H1 (cell line): ENCODE measurements around the gene SEPTIN2. TPM values are rescaled to one million over a fixed set of nuclear protein-coding genes. Genes with fewer than 3 reads are reported as not detected.

Experiments
- CBX8 ChIP-seq: fragments of 300-800, 300-1000 bp; sonication (generic); IDR thresholded peaks from 2 replicates; pipeline ENCODE4 v1.7.1; 2016; ENCODE audit warnings: low read depth, low read length, borderline replicate concordance
- CTBP2 ChIP-seq: IDR thresholded peaks from 2 replicates; pipeline ENCODE4 v1.7.0; 2011; ENCODE audit warnings: borderline replicate concordance, mild to moderate bottlenecking, moderate library complexity, mixed read lengths, low read length; ENCODE audit not compliant: insufficient read depth, insufficient read length
- FOSL1 ChIP-seq: IDR thresholded peaks from 2 replicates; pipeline ENCODE4 v1.6.1; 2011; ENCODE audit warnings: mild to moderate bottlenecking, low read depth, low read length, moderate library complexity; ENCODE audit not compliant: insufficient read depth
- GABPA ChIP-seq: IDR thresholded peaks from 2 replicates; pipeline ENCODE4 v1.6.1; 2011; ENCODE audit warnings: mild to moderate bottlenecking, low read length, moderate library complexity, borderline replicate concordance; ENCODE audit not compliant: insufficient read depth
- HDAC2 ChIP-seq, 2 experiments: fragments of 300-600 bp in 1 of 2; sonication (generic) in 1 of 2; IDR thresholded peaks; 2 replicates each; pipeline ENCODE4 v1.6.1; 2011 to 2012; ENCODE audit warnings: low read depth in 2 of 2, low read length in 2 of 2, mild to moderate bottlenecking in 2 of 2, moderate library complexity in 2 of 2, borderline replicate concordance in 1 of 2, inconsistent platforms in 1 of 2
- JUND ChIP-seq: IDR thresholded peaks from 2 replicates; pipeline ENCODE4 v1.6.1; 2011; ENCODE audit warnings: mild to moderate bottlenecking, improper control_type of control experiment, low read length
- KDM4A ChIP-seq: IDR thresholded peaks from one replicate; pipeline ENCODE4 v1.7.1; 2012; ENCODE audit warnings: low read depth, mild to moderate bottlenecking, moderate library complexity, low read length, inconsistent platforms; ENCODE audit not compliant: severe bottlenecking
- KDM5A ChIP-seq: fragments of 200-600 bp; IDR thresholded peaks from 2 replicates; pipeline ENCODE4 v1.7.1; 2012; ENCODE audit warnings: mild to moderate bottlenecking, low read length, inconsistent platforms, mixed read lengths
- NANOG ChIP-seq: IDR thresholded peaks from 2 replicates; pipeline ENCODE4 v1.6.1; 2011; ENCODE audit warnings: low read length, low read depth, mild to moderate bottlenecking, inconsistent platforms; ENCODE audit not compliant: insufficient read depth, poor library complexity, severe bottlenecking
- PHF8 ChIP-seq: fragments of 200-600 bp; sonication (generic); conservative IDR thresholded peaks from 2 replicates; pipeline ENCODE4 v1.7.1; 2012; ENCODE audit warnings: low read depth, mild to moderate bottlenecking, inconsistent platforms, low read length, moderate library complexity
- POLR2A ChIP-seq, 2 experiments: IDR thresholded peaks; 1 replicate in 1 of 2; 2 replicates in 1 of 2; pipeline ENCODE4 v1.6.1; 2011; ENCODE audit warnings: low read depth in 2 of 2, low read length in 2 of 2, mild to moderate bottlenecking in 2 of 2; ENCODE audit errors: control extremely low read depth in 1 of 2
- POLR2AphosphoS5 ChIP-seq: IDR thresholded peaks from 2 replicates; pipeline ENCODE4 v1.6.1; 2011; ENCODE audit warnings: low read depth, low read length
- RBBP5 ChIP-seq: IDR thresholded peaks from 2 replicates; pipeline ENCODE4 v1.7.1; 2012; ENCODE audit warnings: low read depth, mild to moderate bottlenecking, inconsistent platforms, low read length, moderate library complexity, borderline replicate concordance
- RNF2 ChIP-seq: fragments of 200-900, 300-1000 bp; sonication (generic); IDR thresholded peaks from 2 replicates; pipeline ENCODE4 v1.7.1; 2016; ENCODE audit warnings: borderline replicate concordance, low read depth, mild to moderate bottlenecking, antibody characterized with exemption, low read length; ENCODE audit not compliant: poor library complexity, severe bottlenecking; ENCODE audit errors: missing control alignments
- RXRA ChIP-seq: IDR thresholded peaks from 2 replicates; pipeline ENCODE4 v1.6.1; 2011; ENCODE audit warnings: low read depth, mild to moderate bottlenecking, low read length, moderate library complexity; ENCODE audit not compliant: insufficient read depth
- SIN3A ChIP-seq, 2 experiments: IDR thresholded peaks in 1 of 2; conservative IDR thresholded peaks in 1 of 2; 2 replicates each; pipeline ENCODE4 v1.6.1; 2011 to 2012; ENCODE audit warnings: low read length in 2 of 2, improper control_type of control experiment in 1 of 2, low read depth in 1 of 2, mild to moderate bottlenecking in 1 of 2
- SP1 ChIP-seq: IDR thresholded peaks from 2 replicates; pipeline ENCODE4 v1.6.1; 2011; ENCODE audit warnings: low read depth, low read length
- TEAD4 ChIP-seq: IDR thresholded peaks from 2 replicates; pipeline ENCODE4 v1.6.1; 2012; ENCODE audit warnings: low read depth, low read length, inconsistent platforms, mixed read lengths
- YY1 ChIP-seq: IDR thresholded peaks from 2 replicates; pipeline ENCODE4 v1.6.1; 2011; ENCODE audit warnings: low read depth, mild to moderate bottlenecking, low read length
- polyA plus RNA-seq, 7 experiments: library from polyadenylated mRNA; depleted of rRNA in 3 of 7; stranded (reverse) in 5 of 7; unstranded in 2 of 7; fragments of >200 nt in 5 of 7; fragments of 200-250 nt in 2 of 7; gene quantifications; 1 replicate in 5 of 7; 2 replicates in 1 of 7; 4 replicates in 1 of 7; pipeline versions ENCODE4 v1.2.1 to v1.2.3, GENCODE V29; 2011 to 2013; ENCODE audit warnings: missing spikeins in 2 of 7, mixed read lengths in 2 of 7
- total RNA-seq: library from RNA; stranded (reverse); fragmentation: NEBNext Ultra II Directional; extraction: Animal tissue kit (Norgen Biotek cat#: 25700); gene quantifications from 2 replicates; pipeline ENCODE4 v1.2.1, GENCODE V29; 2021
- TF ChIP-seq, protein P1 (sequence below): IDR thresholded peaks from 2 replicates; pipeline ENCODE4 v1.6.1; 2011; ENCODE audit warnings: low read length, improper control_type of control experiment

SEPTIN2 gene
- total and polyA plus RNA-seq, 2 of the 8 experiments (the other 6 are each of a cell fraction or from before 2014, with no cell fraction given) = 392 to 650 TPM

DNA sequence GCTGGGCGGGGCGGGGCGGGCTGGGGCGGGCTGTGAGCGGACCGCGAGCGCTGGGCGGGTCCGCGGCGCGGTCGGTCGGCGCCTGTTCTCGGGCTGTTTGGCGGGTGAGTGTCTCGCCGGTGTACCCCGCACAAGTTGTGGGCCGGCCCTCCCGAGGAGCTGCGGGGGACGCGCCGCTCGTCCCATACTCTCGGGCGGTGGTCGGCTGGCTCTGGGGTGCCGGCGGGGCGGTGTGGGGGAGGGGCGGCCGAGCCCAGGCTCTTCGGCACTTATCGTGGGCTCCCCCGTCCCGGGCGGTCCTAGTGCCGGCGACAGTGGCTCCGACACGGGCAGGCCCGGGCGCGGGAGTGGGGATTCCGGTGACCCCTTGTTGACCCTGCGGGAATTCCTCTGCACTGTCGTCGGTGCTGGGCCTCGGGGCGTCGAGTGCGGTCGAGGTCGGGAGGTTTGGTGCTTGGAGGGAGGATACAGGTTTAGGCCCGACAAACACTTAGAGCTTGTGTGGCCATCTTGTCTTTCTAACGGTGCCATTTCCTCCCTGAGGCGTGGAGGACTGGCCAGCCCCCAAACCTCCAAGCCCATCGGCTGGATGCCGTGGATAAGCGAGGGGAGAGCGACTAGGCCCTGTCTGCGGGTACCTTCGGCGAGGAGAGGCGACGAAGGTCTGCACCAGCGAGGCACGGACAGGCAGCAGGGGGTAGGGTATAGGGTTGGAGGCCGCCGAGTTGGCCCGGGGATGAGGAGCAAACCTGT, at the start of gene SEPTIN2 (continued):
- TF ChIP-seq KDM4A (peak; percentile 40), TEAD4 (no peak), RXRA (no peak), CBX8 (no peak), RNF2 (no peak), HDAC2 (IDR thresholded peaks at IDR 0.05; ENCODE audit: borderline replicate concordance in 1 of 2, low read depth in 2 of 2, low read length in 2 of 2) (peak in 1 of 2 experiments; percentile 64; a peak in 1 of 4 replicates), NANOG (no peak), SIN3A (conservative IDR thresholded peaks at IDR 0.05 in 1 of 2, IDR thresholded peaks at IDR 0.05 in 1 of 2; ENCODE audit: low read depth in 1 of 2, low read length in 2 of 2) (peak in 1 of 2 experiments; percentile 5; a peak in 1 of 4 replicates), FOSL1 (peak; percentile 85), JUND (no peak), POLR2A (IDR thresholded peaks at IDR 0.05; ENCODE audit: control extremely low read depth in 1 of 2, low read depth in 2 of 2, low read length in 2 of 2) (peak in 1 of 2 experiments; percentile 60), GABPA (peak; percentile 49; the same call in 1 of the 2 replicates), RBBP5 (peak; percentile 16; the same call in 1 of the 2 replicates), YY1 (peak; percentile 89; the same call in 1 of the 2 replicates), SP1 (0 out of 2 replicates have a peak, but pooled peaks have one; percentile 3), CTBP2 (no peak), KDM5A (peak; percentile 66), POLR2AphosphoS5 (peak; percentile 58), PHF8 (peak; percentile 72)
- TF ChIP-seq, protein P1, sequence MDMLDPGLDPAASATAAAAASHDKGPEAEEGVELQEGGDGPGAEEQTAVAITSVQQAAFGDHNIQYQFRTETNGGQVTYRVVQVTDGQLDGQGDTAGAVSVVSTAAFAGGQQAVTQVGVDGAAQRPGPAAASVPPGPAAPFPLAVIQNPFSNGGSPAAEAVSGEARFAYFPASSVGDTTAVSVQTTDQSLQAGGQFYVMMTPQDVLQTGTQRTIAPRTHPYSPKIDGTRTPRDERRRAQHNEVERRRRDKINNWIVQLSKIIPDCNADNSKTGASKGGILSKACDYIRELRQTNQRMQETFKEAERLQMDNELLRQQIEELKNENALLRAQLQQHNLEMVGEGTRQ = no peak
